ENCODE results near the gene OSMR.

The OSMR gene

DNA sequence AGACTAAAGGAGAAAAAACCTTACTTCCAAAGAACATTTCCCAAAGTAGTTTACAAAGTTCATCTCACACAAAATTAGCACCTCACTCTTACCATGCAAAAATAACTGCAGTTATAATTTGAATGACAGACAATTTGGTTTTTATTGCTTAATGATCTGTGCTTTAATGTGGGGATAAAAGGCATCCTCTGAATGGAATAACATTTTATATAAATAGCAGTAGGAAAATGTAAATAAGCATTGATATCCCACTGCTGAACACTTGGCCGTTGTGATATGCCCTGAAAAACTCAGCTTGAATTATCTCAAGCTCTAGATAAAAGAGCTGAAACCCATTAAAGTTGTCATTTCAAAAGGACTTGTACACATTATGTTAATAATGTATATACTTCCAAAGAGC, 93.2 kb downstream of the OSMR start:
- H3K9me3 ChIP-seq (ENCODE audit: control insufficient read depth, low read length), result no peaks in the 10 kb centered on the region
- no peak overlapping the region for H3K4me3 ChIP-seq (ENCODE audit: low read length)
- peaks cover 4% of the 10 kb centered on the region for H3K36me3 ChIP-seq (ENCODE audit: control insufficient read depth, insufficient read depth, low read length)
- no peaks in the 10 kb centered on the region for H3K4me1 ChIP-seq (ENCODE audit: control insufficient read depth, insufficient read depth, low read length)
- no peaks in the 10 kb centered on the region for H3K27me3 ChIP-seq (ENCODE audit: control insufficient read depth, insufficient read depth, low read length)
- no peak overlapping the region for H3K9ac ChIP-seq (ENCODE audit: low read length)

DNA sequence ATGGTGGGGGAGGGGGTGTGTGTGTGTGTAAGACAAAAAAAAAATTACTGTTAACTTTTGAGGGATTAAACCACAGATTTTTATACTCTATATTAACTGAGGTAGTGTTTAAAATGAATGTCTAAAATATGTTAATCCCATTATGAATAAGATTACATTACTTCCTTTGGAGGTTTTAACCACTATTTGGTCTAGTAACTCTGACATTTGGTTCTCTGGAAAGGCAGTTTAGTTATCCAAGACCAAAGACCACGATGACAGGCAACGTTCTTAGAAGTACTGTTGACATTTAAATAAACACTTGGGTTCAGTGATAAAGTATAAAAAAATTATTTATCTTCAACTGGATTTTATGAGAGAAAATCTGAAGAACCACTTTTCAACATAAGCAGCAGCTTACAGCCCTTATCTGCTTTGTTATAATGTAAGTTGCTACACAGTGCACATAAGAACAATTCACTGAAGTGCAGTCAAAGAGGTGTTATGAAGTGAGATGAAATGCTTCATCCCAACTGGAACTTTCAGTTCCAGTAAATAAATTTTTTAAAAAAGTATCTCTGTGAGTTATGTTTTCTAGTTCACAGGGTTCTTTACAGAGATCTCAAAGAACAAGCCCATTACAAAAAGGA, 94.5 kb downstream of the OSMR start:
- Histone ChIP-seq H3K9ac (ENCODE audit: low read length) (no peak overlapping the region), H3K36me3 (ENCODE audit: control insufficient read depth, insufficient read depth, low read length) (peaks cover 4% of the 10 kb centered on the region), H3K27me3 (ENCODE audit: control insufficient read depth, insufficient read depth, low read length) (no peaks in the 10 kb centered on the region), H3K4me1 (ENCODE audit: control insufficient read depth, insufficient read depth, low read length) (no peaks in the 10 kb centered on the region), H3K9me3 (ENCODE audit: control insufficient read depth, low read length) (no peaks in the 10 kb centered on the region), H3K4me3 (ENCODE audit: low read length) (no peak overlapping the region)

DNA sequence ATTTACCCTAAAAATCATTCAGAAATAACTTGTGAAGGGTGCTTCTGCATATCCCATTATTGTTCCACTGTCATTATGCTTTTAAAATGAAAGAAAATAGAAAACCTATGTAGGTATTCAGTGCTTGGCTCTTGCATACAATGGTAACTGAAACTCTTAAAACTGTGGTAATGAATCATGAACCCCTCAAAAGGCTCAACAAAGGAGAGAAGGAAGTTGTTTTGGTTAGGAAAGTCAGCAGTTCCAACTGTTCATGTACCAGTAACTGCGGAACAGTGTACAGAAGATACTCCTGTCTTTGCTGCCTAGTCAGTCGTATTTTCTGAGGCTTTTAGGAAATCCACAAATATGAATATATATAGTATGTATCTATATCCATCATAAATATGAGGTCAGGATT, 96.1 kb downstream of the OSMR start:
- H3K4me3 ChIP-seq (ENCODE audit: low read length), result no peak overlapping the region
- H3K9ac ChIP-seq (ENCODE audit: low read length), result no peak overlapping the region
- no peaks in the 10 kb centered on the region for H3K27me3 ChIP-seq (ENCODE audit: control insufficient read depth, insufficient read depth, low read length)
- no peaks in the 10 kb centered on the region for H3K4me1 ChIP-seq (ENCODE audit: control insufficient read depth, insufficient read depth, low read length)
- no peaks in the 10 kb centered on the region for H3K9me3 ChIP-seq (ENCODE audit: control insufficient read depth, low read length)
- H3K36me3 ChIP-seq (ENCODE audit: control insufficient read depth, insufficient read depth, low read length), result peaks cover 4% of the 10 kb centered on the region

DNA sequence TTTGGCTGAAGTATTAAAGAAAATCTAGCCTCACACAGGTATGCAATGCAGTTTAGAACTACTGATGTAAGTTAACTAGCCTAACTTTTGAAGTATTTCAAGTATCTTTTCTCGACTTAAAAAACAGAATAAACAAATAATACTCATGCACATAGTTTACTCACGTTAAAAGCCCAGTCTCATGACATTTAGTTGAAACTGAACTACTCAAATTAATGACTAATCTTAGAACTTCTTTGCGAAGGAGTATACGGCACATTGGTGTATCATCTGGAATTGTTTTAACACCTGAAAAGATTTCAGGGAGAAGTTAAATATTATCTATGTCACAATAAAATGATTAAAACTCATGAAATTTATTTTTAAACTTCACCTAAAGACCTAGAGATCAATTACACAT, 98.5 kb downstream of the OSMR start:
- no peaks in the 10 kb centered on the region for H3K27me3 ChIP-seq (ENCODE audit: control insufficient read depth, insufficient read depth, low read length)
- no peak overlapping the region for H3K9ac ChIP-seq (ENCODE audit: low read length)
- H3K4me3 ChIP-seq (ENCODE audit: low read length), result no peak overlapping the region
- H3K36me3 ChIP-seq (ENCODE audit: control insufficient read depth, insufficient read depth, low read length), result peaks cover 4% of the 10 kb centered on the region
- no peaks in the 10 kb centered on the region for H3K9me3 ChIP-seq (ENCODE audit: control insufficient read depth, low read length)
- no peaks in the 10 kb centered on the region for H3K4me1 ChIP-seq (ENCODE audit: control insufficient read depth, insufficient read depth, low read length)

DNA sequence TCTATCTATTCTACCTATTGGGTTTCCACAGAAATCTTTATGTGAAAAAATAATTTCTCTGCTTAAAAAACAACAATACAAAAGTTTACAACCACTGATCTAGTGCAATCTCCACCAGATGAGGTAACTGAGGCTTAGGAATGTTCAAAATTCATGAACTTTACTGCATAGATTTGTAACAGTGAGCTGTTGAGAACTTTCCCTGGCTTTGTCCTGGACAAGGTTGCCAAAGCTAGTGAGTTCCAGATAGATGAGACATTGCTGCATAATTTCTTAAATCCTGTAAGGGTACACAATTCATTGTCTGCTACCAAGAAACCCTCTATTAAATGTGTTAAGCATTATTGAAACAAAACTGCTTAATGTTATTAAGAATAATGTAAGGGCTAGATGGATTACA, 102.7 kb downstream of the OSMR start:
- Histone ChIP-seq H3K4me3 (ENCODE audit: low read length) (no peak overlapping the region), H3K27me3 (ENCODE audit: control insufficient read depth, insufficient read depth, low read length) (no peaks in the 10 kb centered on the region), H3K4me1 (ENCODE audit: control insufficient read depth, insufficient read depth, low read length) (no peaks in the 10 kb centered on the region), H3K9ac (ENCODE audit: low read length) (no peak overlapping the region), H3K36me3 (ENCODE audit: control insufficient read depth, insufficient read depth, low read length) (no peaks in the 10 kb centered on the region), H3K9me3 (ENCODE audit: control insufficient read depth, low read length) (no peaks in the 10 kb centered on the region)

DNA sequence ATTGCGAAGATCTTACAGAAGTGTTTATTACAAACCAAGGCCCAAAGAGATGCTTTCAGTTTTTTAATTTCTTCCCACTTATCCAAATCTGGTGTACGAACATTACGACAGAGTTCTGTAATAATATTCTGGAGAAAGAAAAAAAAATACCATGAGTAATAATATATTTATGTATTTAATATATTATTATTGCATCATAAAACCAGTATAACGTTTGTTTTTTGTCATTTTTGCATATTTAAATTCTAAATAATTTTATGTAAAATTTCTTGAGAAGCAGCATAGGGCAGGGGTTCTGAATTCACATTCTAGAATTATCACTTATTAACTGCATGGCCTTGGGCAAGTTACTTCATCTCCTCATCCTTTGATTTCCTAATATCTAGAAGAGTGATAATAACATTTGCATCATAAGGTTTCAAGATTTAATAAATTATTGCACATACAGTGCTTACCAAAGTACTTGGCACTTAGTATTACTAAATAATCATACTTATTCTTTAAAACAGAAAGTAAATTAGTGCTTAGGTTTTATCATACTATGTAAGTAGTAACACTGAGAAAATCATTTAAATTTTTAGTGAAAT, 107.7 kb downstream of the OSMR start:
- no peak overlapping the region for H3K4me3 ChIP-seq (ENCODE audit: low read length)
- no peaks in the 10 kb centered on the region for H3K4me1 ChIP-seq (ENCODE audit: control insufficient read depth, insufficient read depth, low read length)
- no peaks in the 10 kb centered on the region for H3K9me3 ChIP-seq (ENCODE audit: control insufficient read depth, low read length)
- H3K9ac ChIP-seq (ENCODE audit: low read length), result no peak overlapping the region
- H3K36me3 ChIP-seq (ENCODE audit: control insufficient read depth, insufficient read depth, low read length), result no peaks in the 10 kb centered on the region
- no peaks in the 10 kb centered on the region for H3K27me3 ChIP-seq (ENCODE audit: control insufficient read depth, insufficient read depth, low read length)

DNA sequence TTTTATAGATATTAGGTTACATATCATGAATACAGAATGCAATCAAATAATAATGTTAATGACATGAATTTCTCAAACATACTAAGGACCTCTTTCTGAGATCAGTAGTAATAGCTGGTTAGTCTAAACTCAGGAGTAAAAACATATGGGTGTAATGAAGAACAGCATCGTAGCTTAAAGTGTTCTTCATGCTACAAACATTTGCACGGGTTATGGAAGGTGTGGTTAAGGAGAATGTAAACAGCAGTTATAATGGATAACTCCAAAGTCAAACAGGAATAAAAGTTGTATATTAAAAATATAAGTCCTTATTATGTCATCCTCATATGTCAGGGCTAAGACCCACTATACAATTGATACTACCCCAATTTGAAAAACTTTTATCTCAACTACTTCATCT, 115.9 kb downstream of the OSMR start:
- Histone ChIP-seq H3K36me3 (ENCODE audit: control insufficient read depth, insufficient read depth, low read length) (peaks cover 4% of the 10 kb centered on the region), H3K9me3 (ENCODE audit: control insufficient read depth, low read length) (no peaks in the 10 kb centered on the region), H3K4me3 (ENCODE audit: low read length) (no peak overlapping the region), H3K27me3 (ENCODE audit: control insufficient read depth, insufficient read depth, low read length) (no peaks in the 10 kb centered on the region), H3K9ac (ENCODE audit: low read length) (no peak overlapping the region), H3K4me1 (ENCODE audit: control insufficient read depth, insufficient read depth, low read length) (no peaks in the 10 kb centered on the region)

DNA sequence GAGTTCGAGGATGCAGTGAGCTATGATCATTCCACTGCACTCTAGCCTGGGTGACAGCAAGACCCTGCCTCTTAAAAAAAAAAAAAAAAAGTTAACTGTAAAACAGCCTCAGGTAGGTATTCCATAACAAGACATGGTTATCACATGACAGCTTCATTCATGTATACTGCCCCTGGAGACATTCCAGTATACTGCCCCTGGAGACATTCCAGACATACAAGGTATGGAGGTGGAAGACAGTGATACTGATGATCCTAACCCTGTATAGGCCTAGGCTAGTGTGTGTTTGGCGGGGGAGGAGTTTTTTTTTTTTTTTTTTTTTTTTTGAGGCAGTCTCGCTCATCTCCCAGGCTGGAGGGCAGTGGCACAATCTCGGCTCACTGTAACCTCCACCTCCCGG, 122.9 kb downstream of the OSMR start:
- H3K27me3 ChIP-seq (ENCODE audit: control insufficient read depth, insufficient read depth, low read length), result no peaks in the 10 kb centered on the region
- no peaks in the 10 kb centered on the region for H3K9me3 ChIP-seq (ENCODE audit: control insufficient read depth, low read length)
- H3K9ac ChIP-seq (ENCODE audit: low read length), result no peak overlapping the region
- no peak overlapping the region for H3K4me3 ChIP-seq (ENCODE audit: low read length)
- H3K4me1 ChIP-seq (ENCODE audit: control insufficient read depth, insufficient read depth, low read length), result no peaks in the 10 kb centered on the region
- H3K36me3 ChIP-seq (ENCODE audit: control insufficient read depth, insufficient read depth, low read length), result no peaks in the 10 kb centered on the region

DNA sequence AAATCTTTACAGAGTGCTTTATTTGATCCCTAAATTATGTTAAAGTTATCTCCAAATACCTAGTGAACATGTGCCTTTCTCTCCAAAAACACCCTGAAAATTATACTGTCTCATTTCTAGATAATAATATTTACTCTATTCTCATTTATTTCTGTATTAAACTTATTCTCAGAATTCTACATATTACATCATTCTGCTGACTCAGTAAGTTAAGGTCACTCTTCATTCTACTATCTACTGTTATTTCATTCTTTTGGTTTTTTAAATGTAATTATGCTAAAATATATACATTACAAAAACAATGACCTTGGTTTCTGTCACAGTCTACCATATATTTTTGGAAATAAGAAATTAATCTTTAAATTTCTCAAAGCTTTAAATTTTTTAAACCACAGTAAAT, 132.2 kb downstream of the OSMR start:
- H3K9me3 ChIP-seq (ENCODE audit: control insufficient read depth, low read length), result no peaks in the 10 kb centered on the region
- H3K27me3 ChIP-seq (ENCODE audit: control insufficient read depth, insufficient read depth, low read length), result no peaks in the 10 kb centered on the region
- H3K36me3 ChIP-seq (ENCODE audit: control insufficient read depth, insufficient read depth, low read length), result no peaks in the 10 kb centered on the region

DNA sequence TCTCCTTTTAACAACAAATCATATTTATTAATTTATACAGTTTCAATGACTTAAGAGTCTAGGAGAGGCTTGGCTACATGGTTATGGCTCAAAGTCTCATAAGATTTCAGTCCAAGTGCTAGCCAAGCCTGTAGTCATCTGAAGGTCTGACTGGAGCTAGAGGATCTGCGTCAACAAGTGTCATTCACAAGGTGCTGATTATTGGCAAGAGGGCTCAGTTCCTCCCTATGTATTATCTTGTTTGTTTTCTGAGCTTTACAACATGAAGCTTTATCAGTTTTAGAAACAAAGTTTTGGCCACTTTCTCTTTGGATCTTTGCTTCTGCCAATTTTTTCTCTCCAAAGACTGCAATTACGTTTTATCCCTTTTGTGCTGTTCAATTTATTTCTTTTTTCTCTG, 133.7 kb downstream of the OSMR start:
- Histone ChIP-seq H3K27me3 (ENCODE audit: control insufficient read depth, insufficient read depth, low read length) (no peaks in the 10 kb centered on the region), H3K4me1 (ENCODE audit: control insufficient read depth, insufficient read depth, low read length) (no peaks in the 10 kb centered on the region), H3K4me3 (ENCODE audit: low read length) (no peak overlapping the region), H3K9ac (ENCODE audit: low read length) (no peak overlapping the region), H3K36me3 (ENCODE audit: control insufficient read depth, insufficient read depth, low read length) (no peaks in the 10 kb centered on the region), H3K9me3 (ENCODE audit: control insufficient read depth, low read length) (no peaks in the 10 kb centered on the region)

More for the DNA sequence above, 132.2 kb downstream of the OSMR start:
- H3K4me3 ChIP-seq (ENCODE audit: low read length), result no peak overlapping the region
- H3K9ac ChIP-seq (ENCODE audit: low read length), result no peak overlapping the region
- H3K4me1 ChIP-seq (ENCODE audit: control insufficient read depth, insufficient read depth, low read length), result no peaks in the 10 kb centered on the region
